ENCODE results near the gene CD300C.

Gene CD300C

DNA sequence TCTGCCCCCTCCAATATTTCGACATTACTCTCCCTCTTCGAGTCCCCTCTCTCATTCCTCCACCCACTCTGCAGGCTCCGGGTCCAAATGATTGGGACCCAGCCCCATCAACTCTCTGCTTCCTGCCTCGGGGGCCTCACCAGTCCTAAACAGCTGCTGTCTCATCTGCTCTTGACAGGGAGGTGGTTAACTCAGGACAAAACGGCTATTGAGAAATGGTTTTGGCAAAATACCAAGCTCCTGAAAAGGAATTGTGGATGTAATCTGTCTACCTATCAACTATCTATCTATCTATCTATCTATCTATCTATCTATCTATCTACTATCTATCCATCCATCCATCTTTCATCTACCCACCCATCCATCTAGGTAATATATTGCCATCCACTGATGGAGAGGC is 19.2 kb upstream of the CD300C start:
- no peaks in the 10 kb centered on the region for H3K9me3 ChIP-seq (ENCODE audit: control insufficient read depth, insufficient read depth, low read depth, low read length)
- no peak overlapping the region for H3K27ac ChIP-seq (ENCODE audit: extremely low read depth, low read depth, low read length)
- H3K4me1 ChIP-seq (ENCODE audit: control insufficient read depth, insufficient read depth, low read length): no peaks in the 10 kb centered on the region
- no peak for TF ChIP-seq GLIS2 (tag by site-specific recombination; IDR thresholded peaks at IDR 0.05)
- TF ChIP-seq ZNF473 (tag by site-specific recombination; IDR thresholded peaks at IDR 0.05): no peak
- no peak for TF ChIP-seq ZNF423 (tag by site-specific recombination; IDR thresholded peaks at IDR 0.05)
- no peak for TF ChIP-seq ZNF341 (tag by site-specific recombination; IDR thresholded peaks at IDR 0.05; ENCODE audit: low read depth)
- TF ChIP-seq ZNF660 (tag by site-specific recombination; IDR thresholded peaks at IDR 0.05): no peak
- no peak for TF ChIP-seq KLF17 (tag by site-specific recombination; IDR thresholded peaks at IDR 0.05)
- no peak for TF ChIP-seq ZNF768 (tag by site-specific recombination; IDR thresholded peaks at IDR 0.05)
- TF ChIP-seq, protein P1, sequence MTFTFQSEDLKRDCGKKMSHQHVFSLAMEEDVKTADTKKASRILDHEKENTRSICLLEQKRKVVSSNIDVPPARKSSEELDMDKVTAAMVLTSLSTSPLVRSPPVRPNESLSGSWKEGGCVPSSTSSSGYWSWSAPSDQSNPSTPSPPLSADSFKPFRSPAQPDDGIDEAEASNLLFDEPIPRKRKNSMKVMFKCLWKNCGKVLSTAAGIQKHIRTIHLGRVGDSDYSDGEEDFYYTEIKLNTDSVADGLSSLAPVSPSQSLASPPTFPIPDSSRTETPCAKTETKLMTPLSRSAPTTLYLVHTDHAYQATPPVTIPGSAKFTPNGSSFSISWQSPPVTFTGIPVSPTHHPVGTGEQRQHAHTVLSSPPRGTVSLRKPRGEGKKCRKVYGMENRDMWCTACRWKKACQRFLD (tag by site-specific recombination; IDR thresholded peaks at IDR 0.05): no peak
- no peak for TF ChIP-seq ZNF391 (tag by site-specific recombination; IDR thresholded peaks at IDR 0.05; ENCODE audit: borderline replicate concordance, low read depth)
- no peak for TF ChIP-seq ZNF670 (tag by site-specific recombination; IDR thresholded peaks at IDR 0.05; ENCODE audit: low read depth)
- no peak for TF ChIP-seq ZNF426 (tag by site-specific recombination; IDR thresholded peaks at IDR 0.05)
- TF ChIP-seq, protein P2, sequence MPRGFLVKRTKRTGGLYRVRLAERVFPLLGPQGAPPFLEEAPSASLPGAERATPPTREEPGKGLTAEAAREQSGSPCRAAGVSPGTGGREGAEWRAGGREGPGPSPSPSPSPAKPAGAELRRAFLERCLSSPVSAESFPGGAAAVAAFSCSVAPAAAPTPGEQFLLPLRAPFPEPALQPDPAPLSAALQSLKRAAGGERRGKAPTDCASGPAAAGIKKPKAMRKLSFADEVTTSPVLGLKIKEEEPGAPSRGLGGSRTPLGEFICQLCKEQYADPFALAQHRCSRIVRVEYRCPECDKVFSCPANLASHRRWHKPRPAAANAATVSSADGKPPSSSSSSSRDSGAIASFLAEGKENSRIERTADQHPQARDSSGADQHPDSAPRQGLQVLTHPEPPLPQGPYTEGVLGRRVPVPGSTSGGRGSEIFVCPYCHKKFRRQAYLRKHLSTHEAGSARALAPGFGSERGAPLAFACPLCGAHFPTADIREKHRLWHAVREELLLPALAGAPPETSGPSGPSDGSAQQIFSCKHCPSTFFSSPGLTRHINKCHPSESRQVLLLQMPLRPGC (tag by site-specific recombination; IDR thresholded peaks at IDR 0.05): no peak
- no peak for TF ChIP-seq ZNF658 (tag by site-specific recombination; IDR thresholded peaks at IDR 0.05)
- TF ChIP-seq ZNF48 (tag by site-specific recombination; IDR thresholded peaks at IDR 0.05): no peak
- no peak for TF ChIP-seq ZNF580 (tag by site-specific recombination; IDR thresholded peaks at IDR 0.05)
- TF ChIP-seq ZNF324 (tag by site-specific recombination; IDR thresholded peaks at IDR 0.05): no peak
- no peak for TF ChIP-seq BCL11B (tag by site-specific recombination; IDR thresholded peaks at IDR 0.05; ENCODE audit: low read depth)
- TF ChIP-seq ZNF513 (tag by site-specific recombination; IDR thresholded peaks at IDR 0.05): no peak
- no peak for TF ChIP-seq ZNF548 (tag by site-specific recombination; IDR thresholded peaks at IDR 0.05)
- no peaks in the 10 kb centered on the region for H3K36me3 ChIP-seq (ENCODE audit: control insufficient read depth in 2 of 2, insufficient read depth in 1 of 2, low read length in 2 of 2)
- CTCF ChIA-PET: interaction anchor here (0.6 to 3.3 kb wide), 7 partner anchors 11 to 247 kb away, joined by 3 to 43 read pairs (median 9); no protein-coding TSS in a partner anchor
- no peak overlapping the region for H3K4me3 ChIP-seq (ENCODE audit: low read depth, low read length)
- POLR2A ChIA-PET: no interaction called here

DNA sequence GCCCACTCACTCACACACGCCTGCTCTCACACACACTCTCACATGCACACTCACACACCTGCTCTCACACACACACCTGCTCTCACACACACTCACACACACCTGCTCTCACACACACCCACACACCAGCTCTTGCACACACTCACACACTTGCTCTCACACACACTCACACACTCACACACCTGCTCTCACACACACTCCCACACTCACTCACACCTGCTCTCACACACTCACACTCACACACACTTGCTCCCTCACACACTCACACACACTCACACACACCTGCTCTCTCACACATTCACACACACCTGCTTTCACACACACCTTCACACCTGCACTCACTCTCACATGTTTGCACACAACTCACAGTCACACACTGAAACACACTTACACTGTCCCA is 17.4 kb upstream of the CD300C start:
- no peak overlapping the region for H3K27ac ChIP-seq (ENCODE audit: extremely low read depth, low read depth, low read length)
- no peaks in the 10 kb centered on the region for H3K4me1 ChIP-seq (ENCODE audit: control insufficient read depth, insufficient read depth, low read length)

More for the DNA sequence above, 17.4 kb upstream of the CD300C start:
- TF ChIP-seq PRDM1 (tag by site-specific recombination; IDR thresholded peaks at IDR 0.05) (peak; percentile 34; the same call in 1 of the 2 replicates), ZNF292 (tag by site-specific recombination; IDR thresholded peaks at IDR 0.05; ENCODE audit: borderline replicate concordance, low read depth) (no peak), ZFHX2 (tag by site-specific recombination; conservative IDR thresholded peaks at IDR 0.05) (0 out of 2 replicates have a peak, but pooled peaks have one; percentile 19)
- TF ChIP-seq, protein P3, sequence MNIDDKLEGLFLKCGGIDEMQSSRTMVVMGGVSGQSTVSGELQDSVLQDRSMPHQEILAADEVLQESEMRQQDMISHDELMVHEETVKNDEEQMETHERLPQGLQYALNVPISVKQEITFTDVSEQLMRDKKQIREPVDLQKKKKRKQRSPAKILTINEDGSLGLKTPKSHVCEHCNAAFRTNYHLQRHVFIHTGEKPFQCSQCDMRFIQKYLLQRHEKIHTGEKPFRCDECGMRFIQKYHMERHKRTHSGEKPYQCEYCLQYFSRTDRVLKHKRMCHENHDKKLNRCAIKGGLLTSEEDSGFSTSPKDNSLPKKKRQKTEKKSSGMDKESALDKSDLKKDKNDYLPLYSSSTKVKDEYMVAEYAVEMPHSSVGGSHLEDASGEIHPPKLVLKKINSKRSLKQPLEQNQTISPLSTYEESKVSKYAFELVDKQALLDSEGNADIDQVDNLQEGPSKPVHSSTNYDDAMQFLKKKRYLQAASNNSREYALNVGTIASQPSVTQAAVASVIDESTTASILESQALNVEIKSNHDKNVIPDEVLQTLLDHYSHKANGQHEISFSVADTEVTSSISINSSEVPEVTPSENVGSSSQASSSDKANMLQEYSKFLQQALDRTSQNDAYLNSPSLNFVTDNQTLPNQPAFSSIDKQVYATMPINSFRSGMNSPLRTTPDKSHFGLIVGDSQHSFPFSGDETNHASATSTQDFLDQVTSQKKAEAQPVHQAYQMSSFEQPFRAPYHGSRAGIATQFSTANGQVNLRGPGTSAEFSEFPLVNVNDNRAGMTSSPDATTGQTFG (tag by site-specific recombination; IDR thresholded peaks at IDR 0.05; ENCODE audit: borderline replicate concordance): 0 out of 2 replicates have a peak, but pooled peaks have one; percentile 25
- Histone ChIP-seq H3K36me3 (ENCODE audit: control insufficient read depth in 2 of 2, insufficient read depth in 1 of 2, low read length in 2 of 2) (no peaks in the 10 kb centered on the region), H3K9me3 (ENCODE audit: control insufficient read depth, insufficient read depth, low read depth, low read length) (no peaks in the 10 kb centered on the region), H3K4me3 (ENCODE audit: low read depth, low read length) (no peak overlapping the region)
- ChIA-PET CTCF (no interaction called here), POLR2A (no interaction called here)
